ENCODE measurements around the gene SAE1.
"Not testable (repeated sequence)": the region's sequence is repeated elsewhere in the genome, so short reads cannot be mapped to it uniquely, and the experiment has no call there.

SAE1 gene

GRCh38 chr19:47130589-47131227 is at the start of gene SAE1:
TSS of gene SAE1 (plus strand) at chr19:47130835. CDS start at chr19:47130931, 96 bp downstream.
- DNase-seq (ENCODE audit: low spot score): peak; percentile 96

GRCh38 chr19:47081095-47081494 is 49.5 kb upstream of the SAE1 start:
- no peak for DNase-seq (ENCODE audit: low spot score)

GRCh38 chr19:47082493-47082892 is 48.1 kb upstream of the SAE1 start:
- no peak for DNase-seq (ENCODE audit: low spot score)

DNA sequence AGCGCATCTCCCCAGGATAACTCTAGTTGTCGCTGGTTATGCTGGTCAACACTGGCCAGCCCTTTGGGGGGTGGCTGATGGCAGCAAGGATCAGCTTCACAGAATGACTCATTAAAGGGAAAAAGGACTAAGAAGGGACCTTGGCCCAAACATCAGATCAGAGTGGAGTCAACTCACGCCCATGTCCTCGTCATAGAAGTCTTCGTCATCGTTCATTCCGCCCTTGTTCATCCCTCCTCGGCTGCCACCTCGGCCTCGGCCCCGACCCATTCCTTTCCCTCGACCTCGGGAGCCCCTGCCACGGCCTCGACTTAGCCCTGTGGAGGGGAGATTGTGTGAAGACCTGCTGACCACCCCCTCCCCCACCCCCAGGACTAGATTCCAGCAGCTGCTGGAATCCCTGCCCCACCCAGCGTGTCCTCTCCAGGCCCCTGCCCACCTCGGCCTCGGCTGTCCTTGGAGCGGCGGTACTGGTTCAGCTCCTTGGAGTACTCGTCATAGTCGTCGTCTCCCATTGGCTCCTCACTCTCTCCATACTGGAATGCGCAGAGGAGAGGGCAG is 45.7 kb upstream of the SAE1 start:
- no peak for DNase-seq (ENCODE audit: low spot score)

DNA sequence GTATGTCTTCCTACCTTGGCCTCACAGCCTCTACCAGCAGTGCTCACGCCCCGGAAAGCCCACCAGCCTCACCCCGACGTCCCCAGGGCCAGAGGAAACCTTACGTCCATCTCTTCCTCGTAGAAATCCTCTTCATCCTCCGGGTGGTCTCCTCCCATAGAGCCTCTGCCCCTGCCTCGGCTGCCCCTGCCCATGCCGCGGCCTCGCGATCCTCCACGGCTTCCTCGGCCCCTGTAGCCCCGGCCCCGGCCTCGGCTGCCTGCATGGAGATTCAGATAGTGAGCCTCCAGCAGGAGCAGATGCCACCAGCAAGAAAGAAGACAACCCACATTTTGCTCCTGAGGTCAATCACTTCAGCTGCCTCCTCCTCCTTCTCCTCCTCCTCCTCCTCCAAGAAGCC is 44.4 kb upstream of the SAE1 start:
- no peak for DNase-seq (ENCODE audit: low spot score)

GRCh38 chr19:47089767-47090350 is 40.8 kb upstream of the SAE1 start:
- DNase-seq (ENCODE audit: low spot score): no peak

GRCh38 chr19:47093254-47093653 is 37.4 kb upstream of the SAE1 start:
- no peak for DNase-seq (ENCODE audit: low spot score)

DNA sequence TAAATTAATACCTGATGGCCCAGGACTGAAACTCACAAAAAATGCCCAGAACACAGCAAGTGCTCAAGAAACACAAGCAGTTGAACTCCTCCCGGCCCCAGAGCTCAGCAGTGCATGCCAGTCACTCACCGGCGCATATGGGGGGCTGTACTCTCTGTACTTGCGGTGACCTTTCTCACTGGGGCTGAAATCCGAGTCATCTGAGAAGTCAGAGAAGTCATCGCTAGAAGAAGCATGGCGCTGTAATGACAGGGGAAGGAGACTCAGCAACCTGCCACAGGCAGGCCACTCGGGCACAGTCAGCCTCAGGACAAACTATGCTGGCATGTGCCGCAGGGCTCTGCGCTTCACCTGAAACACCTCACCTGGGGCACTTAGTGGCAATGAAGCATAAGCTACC is 36.8 kb upstream of the SAE1 start:
- no peak for DNase-seq (ENCODE audit: low spot score)

DNA sequence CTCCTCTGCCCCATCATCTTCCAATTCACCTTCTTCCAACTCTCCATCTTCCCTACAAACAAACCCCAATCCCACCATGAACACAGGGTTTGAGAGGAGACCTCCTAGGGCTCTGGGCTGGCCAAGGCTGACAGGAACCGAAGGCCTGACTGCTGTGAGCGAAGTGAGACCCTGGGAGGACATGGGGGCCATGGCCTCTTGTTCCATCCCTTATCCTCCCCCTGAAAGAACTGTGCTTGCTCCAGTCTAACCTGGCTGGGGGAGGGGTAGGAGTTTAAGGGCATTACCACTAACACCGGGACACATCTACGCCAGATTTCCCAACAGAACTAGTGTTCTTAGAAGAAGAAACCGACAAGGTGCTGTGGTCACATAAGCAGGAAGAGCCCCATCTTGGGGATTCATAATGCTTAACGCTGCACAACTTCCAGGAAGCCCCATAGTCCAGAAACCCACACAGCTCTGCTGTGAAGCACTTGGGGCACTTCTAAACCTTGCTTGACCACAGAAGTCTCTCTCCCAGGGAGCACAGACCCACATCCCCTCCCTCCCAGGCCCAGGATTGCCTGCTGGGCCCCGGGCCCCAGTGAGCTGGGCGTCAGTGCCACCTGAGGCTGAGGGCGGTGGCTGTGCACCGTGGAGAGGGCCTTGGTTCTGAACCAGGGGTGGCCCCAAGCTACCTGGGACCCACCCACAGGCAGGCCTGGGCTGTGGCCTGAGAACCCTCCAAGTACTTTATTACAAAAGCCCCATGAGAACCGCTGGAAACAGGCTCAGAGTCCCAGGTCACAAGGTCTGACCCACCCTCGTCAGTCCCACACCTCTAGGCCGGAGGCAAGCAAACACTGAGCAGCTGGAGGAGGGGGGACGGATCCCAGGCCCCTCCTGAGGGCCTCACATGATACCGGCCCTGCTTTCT is 35.8 kb upstream of the SAE1 start:
- no peak for DNase-seq (ENCODE audit: low spot score)

DNA sequence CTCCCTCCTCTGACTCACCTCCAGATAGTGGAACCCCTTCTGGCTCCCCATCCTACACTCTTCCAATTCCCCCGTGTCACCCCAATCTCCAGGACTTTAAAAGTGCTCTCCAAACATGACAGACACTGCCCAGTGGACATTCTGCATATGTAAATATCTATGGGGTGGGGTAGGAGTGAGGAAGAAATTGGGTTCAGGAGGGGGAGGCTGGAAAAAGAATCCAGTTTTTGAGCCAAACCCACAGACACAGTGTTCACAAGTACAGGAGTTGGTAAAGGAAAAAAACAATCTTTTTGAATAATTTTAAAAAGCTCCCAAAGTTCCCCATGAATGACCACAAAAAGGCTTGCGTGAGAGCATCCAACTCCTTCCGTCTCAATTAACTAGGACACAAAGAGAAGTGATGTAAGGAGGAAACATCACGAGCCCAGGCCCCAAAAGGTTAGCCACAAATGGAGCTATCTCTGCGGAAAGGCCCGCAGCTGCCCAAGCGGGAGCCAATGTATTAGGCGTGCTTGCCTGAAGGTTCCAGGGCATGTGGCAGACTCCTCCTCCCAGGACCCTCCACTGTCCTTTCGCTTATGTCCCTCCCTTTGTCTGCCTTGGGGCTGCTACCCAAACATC is 35.0 kb upstream of the SAE1 start:
- no peak for DNase-seq (ENCODE audit: low spot score)

GRCh38 chr19:47096100-47096704 is 34.4 kb upstream of the SAE1 start:
- peak; percentile 99 for DNase-seq (ENCODE audit: low spot score)

DNA sequence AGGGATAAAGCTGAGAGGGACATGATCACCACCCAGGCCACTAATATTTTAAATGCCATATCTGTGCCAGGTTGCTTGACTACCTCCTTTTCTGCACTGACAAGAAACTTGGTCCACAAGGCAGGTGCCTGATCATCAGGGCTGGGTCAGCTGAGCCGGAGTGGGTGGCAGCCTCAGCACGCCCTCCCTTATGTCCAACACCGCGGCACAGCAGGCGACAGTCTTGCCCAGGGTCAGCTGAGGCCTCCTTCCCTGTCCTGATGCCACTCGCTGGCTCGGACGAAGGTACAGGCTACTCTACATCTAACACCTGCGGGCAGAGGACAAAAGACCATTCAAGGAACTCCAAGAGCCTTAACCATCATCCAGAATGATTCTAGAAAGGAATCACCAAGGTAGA is 33.9 kb upstream of the SAE1 start:
- no peak for DNase-seq (ENCODE audit: low spot score)

DNA sequence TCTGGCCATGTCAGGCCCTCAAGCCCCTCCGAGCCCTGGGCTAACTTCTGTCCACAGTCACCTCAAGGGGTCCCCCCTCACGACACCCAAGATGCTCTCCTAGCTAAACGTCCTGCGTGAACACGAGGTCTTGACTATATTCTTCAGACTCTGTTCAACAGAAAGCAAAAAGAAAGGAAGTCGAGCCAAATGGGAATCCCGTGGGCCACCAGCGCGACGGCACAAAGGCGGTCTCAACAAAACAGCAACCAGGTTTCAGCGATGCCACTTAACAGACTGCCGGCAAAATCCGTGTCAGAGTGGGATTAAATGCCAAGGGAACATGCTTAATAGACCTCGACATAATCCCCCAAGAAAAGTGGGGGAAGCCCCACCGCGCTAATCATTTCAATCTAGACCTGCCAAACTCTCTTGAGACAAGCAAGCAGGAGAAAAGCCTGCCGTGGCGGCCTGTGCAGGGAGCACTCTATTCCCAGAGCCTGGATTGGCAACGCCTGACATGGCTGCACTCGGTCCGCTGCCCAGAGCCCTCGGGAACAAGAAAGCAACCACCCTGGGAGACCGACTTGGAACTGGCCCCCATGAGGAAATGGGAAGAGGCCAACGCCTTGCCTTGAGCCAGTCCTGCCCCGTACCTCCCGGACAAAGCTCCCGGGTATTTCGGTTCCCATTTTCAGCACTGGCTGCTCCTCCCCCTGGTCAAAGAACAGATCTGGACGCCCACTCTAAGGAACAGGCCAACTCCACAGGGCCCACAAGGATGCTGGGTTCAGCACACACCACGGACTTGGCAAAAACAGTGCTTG is 33.0 kb upstream of the SAE1 start:
- DNase-seq (ENCODE audit: low spot score): no peak

GRCh38 chr19:47098608-47099007 is 32.0 kb upstream of the SAE1 start:
- DNase-seq (ENCODE audit: low spot score): no peak

GRCh38 chr19:47099576-47100050 is 31.0 kb upstream of the SAE1 start:
- no peak for DNase-seq (ENCODE audit: low spot score)

GRCh38 chr19:47100290-47100689 is 30.3 kb upstream of the SAE1 start:
- DNase-seq (ENCODE audit: low spot score): no peak

DNA sequence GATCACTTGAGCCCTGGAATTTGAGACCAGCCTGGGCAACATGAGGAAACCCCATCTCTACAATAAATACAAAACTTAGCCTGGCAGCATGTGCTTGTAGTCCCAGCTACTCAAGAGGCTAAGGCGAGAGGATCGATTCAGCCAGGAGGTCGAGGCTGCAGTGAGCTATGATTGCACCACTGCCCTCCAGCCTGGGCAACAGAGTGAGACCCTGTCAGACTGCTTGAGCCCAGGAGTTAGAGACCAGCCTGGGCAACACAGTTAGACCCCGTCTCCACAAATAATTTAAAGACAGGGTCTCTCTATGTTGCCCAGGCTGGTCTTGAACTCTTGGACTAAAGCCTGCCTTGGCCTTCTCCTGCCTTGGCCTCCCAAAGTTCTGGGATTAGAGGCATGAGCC is 29.5 kb upstream of the SAE1 start:
- DNase-seq (ENCODE audit: low spot score): not testable (repeated sequence)

GRCh38 chr19:47102346-47103060 is 28.1 kb upstream of the SAE1 start:
- DNase-seq (ENCODE audit: low spot score): no peak

- no peak for DNase-seq (ENCODE audit: low spot score)
These were observed 26.0 kb upstream of the SAE1 start for GRCh38 chr19:47104680-47105079.

DNA sequence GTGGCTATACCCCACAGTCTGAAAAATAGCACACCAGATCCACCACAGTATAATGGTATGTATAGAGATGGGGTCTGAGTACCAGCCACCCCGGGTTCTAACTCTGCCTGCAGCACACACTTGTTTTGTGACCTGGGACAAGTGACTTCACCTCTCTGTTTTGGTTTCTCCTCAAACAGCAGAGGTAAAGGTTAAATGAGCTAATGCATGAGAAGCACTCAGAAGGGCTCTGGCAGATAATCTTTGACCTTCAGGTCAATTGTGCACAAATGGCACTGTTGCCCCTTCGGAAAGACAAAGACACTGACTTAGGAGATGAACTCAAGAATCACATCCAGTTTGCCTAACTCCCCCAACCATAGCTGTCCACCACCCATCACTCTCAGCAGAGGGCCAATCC is 24.8 kb upstream of the SAE1 start:
- no peak for DNase-seq (ENCODE audit: low spot score)
